ENCODE data around the gene TCF7. TPM values are rescaled to one million over a fixed set of nuclear protein-coding genes. Genes with fewer than 3 reads are reported as not detected.

Gene TCF7
- total RNA-seq, 2 donors from 2014 or later, result 4.3 to 9.4 TPM

DNA sequence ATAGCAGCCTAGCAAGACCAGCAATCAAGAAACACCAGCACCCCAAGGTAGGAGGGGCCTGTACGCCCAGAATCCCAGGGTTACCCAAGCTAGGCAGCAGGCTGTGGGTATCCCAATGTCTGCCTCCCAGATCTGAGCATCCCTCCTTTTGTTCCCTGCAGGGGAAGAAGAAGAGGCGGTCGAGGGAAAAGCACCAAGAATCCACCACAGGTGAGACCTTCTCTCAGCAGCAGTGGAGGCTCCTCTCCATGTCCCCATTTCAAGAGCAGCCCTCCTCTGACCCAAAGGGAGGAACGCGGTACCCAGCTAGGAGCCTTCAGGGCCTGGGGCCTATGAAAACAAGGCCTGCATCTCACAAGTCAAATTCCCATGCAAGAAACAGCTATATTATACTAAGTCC, 28.9 kb downstream of the TCF7 start:
- no peak overlapping the region for H3K9ac ChIP-seq (ENCODE audit: low read depth in 2 of 2, low read length in 2 of 2)
- no peaks in the 10 kb centered on the region for H3K4me1 ChIP-seq
- no peaks in the 10 kb centered on the region for H3K9me3 ChIP-seq
- no peaks in the 10 kb centered on the region for H3K36me3 ChIP-seq
- TF ChIP-seq, protein P1, sequence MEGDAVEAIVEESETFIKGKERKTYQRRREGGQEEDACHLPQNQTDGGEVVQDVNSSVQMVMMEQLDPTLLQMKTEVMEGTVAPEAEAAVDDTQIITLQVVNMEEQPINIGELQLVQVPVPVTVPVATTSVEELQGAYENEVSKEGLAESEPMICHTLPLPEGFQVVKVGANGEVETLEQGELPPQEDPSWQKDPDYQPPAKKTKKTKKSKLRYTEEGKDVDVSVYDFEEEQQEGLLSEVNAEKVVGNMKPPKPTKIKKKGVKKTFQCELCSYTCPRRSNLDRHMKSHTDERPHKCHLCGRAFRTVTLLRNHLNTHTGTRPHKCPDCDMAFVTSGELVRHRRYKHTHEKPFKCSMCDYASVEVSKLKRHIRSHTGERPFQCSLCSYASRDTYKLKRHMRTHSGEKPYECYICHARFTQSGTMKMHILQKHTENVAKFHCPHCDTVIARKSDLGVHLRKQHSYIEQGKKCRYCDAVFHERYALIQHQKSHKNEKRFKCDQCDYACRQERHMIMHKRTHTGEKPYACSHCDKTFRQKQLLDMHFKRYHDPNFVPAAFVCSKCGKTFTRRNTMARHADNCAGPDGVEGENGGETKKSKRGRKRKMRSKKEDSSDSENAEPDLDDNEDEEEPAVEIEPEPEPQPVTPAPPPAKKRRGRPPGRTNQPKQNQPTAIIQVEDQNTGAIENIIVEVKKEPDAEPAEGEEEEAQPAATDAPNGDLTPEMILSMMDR (IDR thresholded peaks at IDR 0.05), result no peak
- DNase-seq, result peak; percentile 11
- no peak overlapping the region for H3K4me3 ChIP-seq
- no peaks in the 10 kb centered on the region for H3K27me3 ChIP-seq
- intact Hi-C loops (cut with DNase I), result loop anchor here (5.0 kb wide), 1 partner anchor 101 kb away; no protein-coding TSS in a partner anchor
- no peak overlapping the region for H3K27ac ChIP-seq

DNA sequence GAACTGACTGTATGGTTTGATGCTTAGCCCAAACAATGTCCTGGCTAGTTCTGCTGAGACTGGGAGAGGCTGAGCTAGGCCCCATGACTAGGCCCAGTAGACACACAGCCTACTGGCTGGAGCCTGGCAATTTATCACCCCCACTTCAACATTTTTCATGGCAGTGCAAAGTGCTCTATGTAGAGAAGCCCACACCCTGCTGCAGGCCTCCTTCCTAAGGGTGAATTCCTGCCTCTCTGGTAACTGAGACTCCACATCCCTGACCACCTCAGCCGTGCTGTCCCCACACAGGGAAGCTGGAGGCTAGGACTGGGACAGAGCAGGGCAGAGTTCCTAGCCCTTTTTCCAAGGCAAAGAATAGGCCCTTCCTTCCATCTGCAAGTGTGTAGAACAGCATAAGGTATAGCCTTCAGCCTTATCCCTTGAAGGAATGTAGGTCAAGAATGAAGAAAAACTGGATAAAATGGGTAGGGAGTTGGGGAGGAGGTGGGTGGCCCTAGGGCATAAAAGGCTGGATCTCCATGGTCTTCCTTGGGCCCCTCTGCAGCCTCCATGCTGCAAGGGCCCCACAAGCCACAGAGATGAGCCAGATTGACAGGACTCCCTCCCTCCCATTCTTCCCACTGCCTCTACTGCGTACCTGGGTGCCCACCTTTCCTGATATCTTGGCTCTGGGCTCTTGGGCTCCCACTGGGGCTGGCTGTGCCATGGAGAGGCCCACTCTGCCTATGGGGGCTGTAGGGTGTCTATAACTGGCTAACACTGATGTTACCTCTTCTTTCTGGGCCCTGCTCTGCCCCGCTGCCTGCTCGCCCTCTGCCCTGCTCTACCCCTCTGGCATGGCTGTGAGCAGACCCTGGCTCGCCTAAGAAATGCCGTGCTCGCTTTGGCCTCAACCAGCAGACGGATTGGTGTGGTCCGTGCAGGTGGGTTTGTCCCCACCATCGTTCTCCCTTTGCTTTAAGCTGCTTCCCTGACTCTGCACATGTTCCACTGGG, 29.8 kb downstream of the TCF7 start:
- Histone ChIP-seq H3K36me3 (no peaks in the 10 kb centered on the region), H3K9me3 (no peaks in the 10 kb centered on the region), H3K27me3 (no peaks in the 10 kb centered on the region), H3K4me1 (no peaks in the 10 kb centered on the region), H3K9ac (ENCODE audit: low read depth in 2 of 2, low read length in 2 of 2) (no peak overlapping the region), H3K27ac (no peak overlapping the region), H3K4me3 (no peak overlapping the region)
- intact Hi-C loops (cut with DNase I), result loop anchor here (5.0 kb wide), 1 partner anchor 102 kb away; no protein-coding TSS in a partner anchor
- DNase-seq, result peak; percentile 10
- TF ChIP-seq, protein P1 (IDR thresholded peaks at IDR 0.05), result no peak

DNA sequence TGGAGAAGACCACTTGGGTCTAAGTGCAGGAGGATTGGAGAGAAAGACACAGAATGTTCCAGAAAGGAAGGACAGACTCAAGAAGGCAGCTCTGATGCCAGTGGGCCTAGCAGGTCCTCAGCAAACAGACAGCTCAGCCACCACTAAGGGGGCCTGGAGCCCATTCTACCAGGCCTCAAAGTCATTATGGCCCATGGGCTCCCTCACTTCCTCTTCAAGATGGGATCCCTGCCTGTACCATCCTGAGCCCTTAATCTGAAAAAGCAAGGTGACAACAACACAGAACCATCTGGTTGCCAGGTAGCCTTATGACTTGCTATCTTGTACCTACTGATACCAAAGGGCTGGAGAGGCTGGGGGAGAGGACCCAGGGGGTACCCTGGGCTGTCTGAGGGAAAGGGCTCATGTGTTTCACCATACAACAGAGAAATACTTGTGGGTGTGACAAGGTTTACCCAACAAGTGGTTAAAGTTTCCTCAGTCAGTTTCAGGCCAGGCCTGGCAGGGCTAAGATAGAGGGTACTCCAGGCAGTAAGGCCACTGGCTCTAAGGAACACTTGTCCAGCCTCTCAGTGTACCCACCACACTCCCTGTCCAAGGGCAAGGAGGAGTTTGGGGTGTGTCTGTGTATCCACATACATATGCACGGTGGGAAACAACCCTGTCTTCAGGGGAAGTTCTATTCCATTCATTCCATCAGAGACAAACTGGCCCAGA, 30.7 kb downstream of the TCF7 start:
- Histone ChIP-seq H3K9ac (ENCODE audit: low read depth in 2 of 2, low read length in 2 of 2) (no peak overlapping the region), H3K27me3 (no peaks in the 10 kb centered on the region), H3K9me3 (no peaks in the 10 kb centered on the region), H3K4me3 (no peak overlapping the region), H3K27ac (no peak overlapping the region), H3K4me1 (no peaks in the 10 kb centered on the region), H3K36me3 (no peaks in the 10 kb centered on the region)
- peak; percentile 8 for DNase-seq
- intact Hi-C loops (cut with DNase I), result no loop called here
- TF ChIP-seq, protein P1 (IDR thresholded peaks at IDR 0.05), result no peak

DNA sequence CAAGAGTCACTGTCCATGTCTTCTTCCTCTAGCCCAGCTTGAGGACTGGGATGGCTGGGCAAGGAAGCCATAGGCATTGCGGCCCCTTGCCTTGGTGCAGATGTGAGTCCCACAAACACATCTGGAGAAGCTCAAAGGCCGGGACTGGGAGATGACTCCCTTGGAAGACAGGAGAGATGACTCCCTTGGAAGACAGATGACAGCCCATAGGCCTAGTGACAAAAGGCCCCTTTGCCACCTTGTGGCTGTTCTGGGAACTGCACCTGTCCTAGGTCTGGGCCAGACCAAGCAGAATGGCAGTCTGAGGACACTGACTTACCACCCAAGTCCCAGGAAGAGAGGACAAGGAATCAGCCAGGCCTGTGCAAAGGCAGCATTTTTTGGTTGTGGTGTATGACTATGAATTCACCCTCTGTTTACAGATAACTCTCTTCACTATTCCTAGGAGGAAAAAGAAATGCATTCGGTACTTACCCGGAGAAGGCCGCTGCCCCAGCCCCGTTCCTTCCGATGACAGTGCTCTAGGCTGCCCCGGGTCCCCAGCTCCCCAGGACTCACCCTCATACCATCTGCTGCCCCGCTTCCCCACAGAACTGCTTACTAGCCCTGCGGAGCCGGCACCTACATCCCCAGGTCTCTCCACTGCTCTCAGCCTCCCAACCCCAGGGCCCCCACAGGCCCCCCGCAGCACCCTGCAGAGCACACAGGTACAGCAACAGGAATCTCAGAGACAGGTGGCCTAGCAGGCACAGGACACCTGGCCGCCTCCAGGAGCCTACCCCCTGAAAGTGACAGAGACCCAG, 31.5 kb downstream of the TCF7 start:
- peak; percentile 84 for DNase-seq
- Histone ChIP-seq H3K27me3 (no peaks in the 10 kb centered on the region), H3K4me3 (no peak overlapping the region), H3K9me3 (no peaks in the 10 kb centered on the region), H3K36me3 (no peaks in the 10 kb centered on the region), H3K4me1 (no peaks in the 10 kb centered on the region), H3K27ac (no peak overlapping the region), H3K9ac (ENCODE audit: low read depth in 2 of 2, low read length in 2 of 2) (no peak overlapping the region)
- intact Hi-C loops (cut with DNase I), result no loop called here
- TF ChIP-seq, protein P1 (IDR thresholded peaks at IDR 0.05), result peak; percentile 93
